ENCODE measurements around the gene ACTA2.

ACTA2 gene

GRCh38 chr10:88980800-88981199, 28.2 kb upstream of the ACTA2 start:
- DNase-seq, result no peak

DNA sequence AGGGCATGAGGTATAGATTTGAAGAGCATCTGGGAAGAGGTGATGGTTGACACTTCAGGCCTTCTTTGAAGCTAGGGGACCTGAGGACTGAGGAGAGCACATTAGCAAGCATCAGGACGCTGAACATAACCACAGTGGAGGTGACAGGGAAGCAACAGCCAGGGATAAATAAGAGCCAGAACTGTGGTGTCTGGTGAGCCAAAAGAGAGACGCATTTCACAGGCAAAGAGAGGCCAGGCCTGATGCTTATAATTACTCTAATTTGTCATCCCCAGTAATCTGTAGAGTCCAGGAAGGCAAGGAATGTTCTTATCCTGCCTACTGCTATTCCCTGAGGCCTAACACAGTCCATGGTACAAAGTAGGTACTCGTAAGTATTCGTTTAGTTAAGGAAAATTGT, 27.7 kb upstream of the ACTA2 start:
- DNase-seq, result no peak

DNA sequence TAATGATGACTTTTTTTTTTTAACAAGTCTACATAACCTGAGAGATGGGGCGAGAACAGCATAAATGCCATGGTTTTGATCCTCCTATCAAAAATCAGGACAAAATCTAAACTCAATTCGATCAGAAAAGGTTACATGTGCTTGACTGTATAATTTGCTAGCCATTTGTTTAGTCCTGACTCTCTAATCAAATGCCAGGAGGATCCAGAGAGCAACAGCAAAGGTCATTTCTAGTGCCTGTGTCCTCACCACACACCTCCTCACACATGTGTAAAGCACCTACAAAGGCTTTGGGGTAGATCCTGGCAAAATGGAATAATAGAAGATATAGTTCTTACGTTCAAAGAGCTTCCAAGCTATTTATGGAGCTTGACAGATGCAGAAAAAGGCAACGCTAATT, 27.0 kb upstream of the ACTA2 start:
- no peak for DNase-seq

- no peak for DNase-seq
Observed at GRCh38 chr10:88979153-88979562, 26.6 kb upstream of the ACTA2 start.

GRCh38 chr10:88978463-88978862, 25.9 kb upstream of the ACTA2 start:
- DNase-seq, result no peak

- no peak for DNase-seq
Observed at GRCh38 chr10:88975377-88975720, 22.8 kb upstream of the ACTA2 start.

- no peak for DNase-seq
Observed at GRCh38 chr10:88974446-88975376, 22.1 kb upstream of the ACTA2 start.

GRCh38 chr10:88974012-88974411, 21.4 kb upstream of the ACTA2 start:
- no peak for DNase-seq

DNA sequence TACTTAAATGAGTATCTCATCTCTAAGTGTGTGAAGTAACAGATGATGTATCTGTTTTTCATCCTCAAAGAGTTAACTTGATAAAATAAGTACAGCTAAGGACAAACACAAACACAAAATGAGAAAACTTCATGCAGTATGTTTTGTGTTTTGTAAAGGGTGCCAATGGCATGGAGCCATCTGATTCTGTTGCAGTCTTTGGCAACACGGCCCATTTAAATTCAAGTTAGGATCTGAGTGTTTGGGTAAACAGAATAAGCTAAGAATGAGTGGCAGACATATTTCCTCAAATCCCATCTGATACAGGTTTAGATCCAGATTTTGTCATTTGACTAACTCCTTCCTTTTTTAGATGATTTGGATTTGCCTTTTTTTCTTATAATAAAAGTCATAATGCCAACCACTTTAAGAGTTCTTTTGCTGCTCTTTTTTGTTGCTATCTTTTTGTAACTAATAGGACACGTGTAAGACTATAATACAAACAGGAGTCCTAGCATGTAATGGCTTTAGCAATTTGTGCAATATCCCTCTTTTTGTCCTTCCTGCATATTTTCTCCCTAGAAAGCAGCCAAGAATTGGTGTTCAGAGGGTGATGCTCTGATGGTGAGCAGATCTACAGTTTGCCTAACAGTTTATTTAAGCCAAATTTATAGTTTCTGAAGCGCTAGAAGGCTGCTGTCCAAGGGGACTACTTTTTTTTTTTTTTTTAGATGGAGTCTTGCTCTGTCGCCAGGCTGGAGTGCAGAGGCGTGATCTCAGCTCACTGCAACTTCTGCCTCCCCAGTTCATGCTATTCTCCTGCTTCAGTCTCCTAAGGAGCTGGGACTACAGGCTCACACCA, 18.9 kb upstream of the ACTA2 start:
- DNase-seq, result no peak

DNA sequence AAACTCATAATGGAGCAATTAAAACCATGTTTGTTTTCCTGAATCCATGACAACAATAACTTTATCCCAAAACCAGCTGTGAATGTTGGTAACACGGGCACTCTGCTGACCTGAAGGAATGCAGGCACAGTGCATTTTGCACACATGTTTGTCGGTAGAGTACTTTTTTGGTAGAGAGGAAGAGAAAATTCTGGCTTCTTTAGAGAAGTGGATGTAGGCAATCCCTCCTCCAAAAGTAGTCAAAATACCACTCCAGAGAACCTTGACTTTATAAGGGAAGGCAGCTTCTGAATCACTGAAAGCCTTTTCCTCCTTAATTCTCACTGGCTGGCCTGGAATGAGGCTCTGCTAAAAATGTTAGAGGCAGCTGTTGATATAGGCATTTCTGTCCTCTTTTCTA, 15.8 kb upstream of the ACTA2 start:
- DNase-seq, result no peak

DNA sequence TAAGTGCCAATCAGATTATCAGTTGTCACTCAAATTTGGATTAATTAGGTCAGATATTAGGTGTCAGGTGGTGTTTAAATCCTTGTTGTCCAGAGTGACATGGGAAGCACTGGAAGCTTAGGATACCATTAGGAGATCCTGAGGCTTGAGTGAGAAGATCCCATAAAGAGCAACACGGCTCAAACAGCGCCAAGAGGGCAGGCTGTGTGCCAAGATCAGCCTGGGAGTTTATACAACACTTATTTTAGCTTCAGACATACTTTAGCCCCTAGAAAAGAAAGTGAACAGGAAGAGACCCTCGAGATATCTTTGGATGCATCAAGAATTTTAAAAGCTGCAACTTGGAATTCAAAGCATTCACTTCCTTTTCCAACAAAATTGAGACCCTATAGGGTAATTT, 14.2 kb upstream of the ACTA2 start:
- DNase-seq, result no peak

DNA sequence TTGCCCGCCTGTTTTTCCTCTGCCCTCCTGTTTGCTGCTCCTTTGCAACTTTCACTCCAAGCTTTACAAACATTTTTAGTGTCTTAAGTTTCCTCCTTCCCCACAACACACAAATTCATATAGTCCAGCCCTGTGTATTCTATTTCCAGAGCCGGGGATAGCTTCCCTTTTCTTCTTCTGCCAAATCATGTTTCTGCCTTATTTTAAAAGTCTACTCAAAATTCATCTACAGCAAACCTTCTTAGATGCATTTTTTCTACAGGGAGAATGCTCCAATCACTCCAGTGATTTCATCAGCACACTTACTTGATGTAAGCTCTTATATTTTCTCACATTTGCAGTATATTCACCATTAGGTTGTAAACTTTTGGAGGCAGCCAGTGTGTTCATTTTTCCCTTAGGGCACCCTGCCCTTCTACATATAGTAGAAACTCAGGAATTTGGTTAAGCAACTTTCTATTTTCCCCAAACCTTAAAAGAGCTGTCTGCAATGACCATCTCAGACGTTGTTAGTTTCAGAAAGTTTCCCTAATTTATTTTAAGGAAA, 12.4 kb upstream of the ACTA2 start:
- DNase-seq, result no peak

- DNase-seq, result no peak
Observed at GRCh38 chr10:88964360-88964759, 11.8 kb upstream of the ACTA2 start.

- no peak for DNase-seq
Observed at GRCh38 chr10:88963318-88963717, 10.7 kb upstream of the ACTA2 start.

DNA sequence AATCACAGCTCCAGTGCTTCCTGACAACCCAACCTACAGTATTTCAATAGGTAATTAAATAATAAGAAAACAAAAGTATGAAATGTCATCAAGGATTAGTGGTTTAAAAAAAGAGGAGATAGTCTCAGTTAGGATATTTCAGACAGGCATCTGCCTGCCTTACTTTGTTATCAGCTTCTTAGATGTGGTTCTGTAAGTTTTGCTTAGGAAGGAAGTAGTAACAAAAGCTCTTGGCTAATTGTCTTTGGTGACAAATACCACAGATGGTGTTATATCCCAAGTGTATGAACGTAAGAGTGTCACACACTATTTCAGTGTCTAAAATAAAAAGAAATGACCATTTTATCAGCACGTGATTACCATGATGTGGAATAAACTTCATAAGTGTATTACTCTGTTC, 9.8 kb upstream of the ACTA2 start:
- DNase-seq, result no peak

DNA sequence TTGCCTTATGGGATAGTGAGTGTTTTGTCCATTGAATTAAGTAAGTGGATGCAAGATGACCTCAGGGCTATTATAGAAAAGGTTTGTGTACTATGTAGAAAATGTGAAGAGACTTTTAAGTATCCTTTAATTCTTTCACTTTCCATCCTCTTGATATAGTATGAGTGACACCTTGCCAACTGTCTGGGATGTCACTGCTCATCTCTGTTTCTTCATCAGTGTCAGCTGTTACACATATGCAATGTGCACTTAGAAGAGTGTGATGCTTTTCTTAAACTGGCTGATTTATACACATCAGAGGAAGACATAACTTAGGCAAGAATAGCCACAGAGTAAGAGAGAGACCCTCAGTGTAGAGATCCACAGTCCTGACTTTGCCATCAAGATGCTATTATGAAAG, 8.7 kb upstream of the ACTA2 start:
- no peak for DNase-seq

GRCh38 chr10:88960802-88961201, 8.2 kb upstream of the ACTA2 start:
- DNase-seq, result no peak

GRCh38 chr10:88958721-88959120, 6.1 kb upstream of the ACTA2 start:
- DNase-seq, result no peak

DNA sequence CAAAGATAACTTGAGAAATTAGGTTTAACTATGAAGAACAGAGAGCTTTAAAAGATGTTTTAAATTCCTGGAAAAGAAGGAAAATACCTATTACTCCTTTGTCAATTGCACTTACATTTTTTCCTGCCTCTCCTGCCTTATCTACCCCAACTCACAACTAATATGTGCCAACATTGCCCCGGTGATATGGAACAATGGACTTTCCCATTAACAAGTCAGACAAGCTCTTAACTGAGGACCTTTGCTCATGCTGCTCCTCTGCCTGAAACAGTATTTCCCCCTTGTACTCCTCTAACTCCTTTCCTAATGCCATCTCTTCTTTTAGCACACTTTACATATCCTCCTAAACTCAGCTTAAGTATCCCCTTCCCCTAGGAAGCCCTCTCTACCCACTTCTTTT, 4.8 kb upstream of the ACTA2 start:
- DNase-seq, result no peak

- DNase-seq, result no peak
Observed at GRCh38 chr10:88954458-88955083, 2.0 kb upstream of the ACTA2 start.

DNA sequence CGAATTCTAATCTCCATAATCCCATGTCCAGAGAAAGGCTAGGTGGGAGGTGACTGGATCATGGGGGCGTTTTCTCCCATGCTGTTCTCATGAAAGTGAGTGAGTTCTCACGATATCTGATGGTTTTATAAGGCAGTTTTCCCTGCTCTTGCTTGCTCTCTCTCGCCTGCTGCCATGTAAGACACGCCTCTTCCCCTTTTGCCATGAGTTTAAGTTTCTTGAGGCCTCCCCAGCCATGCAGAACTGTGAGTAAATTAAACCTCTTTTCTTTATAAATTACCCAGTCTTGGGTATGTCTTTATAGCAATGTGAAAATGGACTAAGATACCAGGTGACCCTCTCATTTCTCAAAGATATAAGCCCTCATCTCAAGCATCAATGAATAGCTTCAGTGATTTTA, 1.1 kb upstream of the ACTA2 start:
- DNase-seq, result no peak

GRCh38 chr10:88949912-88950837, 2.4 kb downstream of the ACTA2 start:
- no peak for DNase-seq

All from SIG-M5 (cell line).